HEK293 (cell line): ENCODE data around the gene CPXM2.

Experiments used
- CTCF ChIA-PET: fragments of 350-600 bp; formaldehyde crosslinking; extraction: SDS; loops from one replicate; lab custom pipeline; 2021; ENCODE audit warnings: antibody characterized with exemption; lab: Yijun Ruan, JAX
- POLR2A ChIA-PET: fragments of 300-600 bp; formaldehyde crosslinking; extraction: SDS; loops from one replicate; lab custom pipeline; 2020; ENCODE audit warnings: antibody characterized with exemption, inconsistent platforms; lab: Yijun Ruan, JAX
- H3K27ac ChIP-seq: fragments of 200-500 bp; sonication (Bioruptor generic); 2 replicates; pipeline ENCODE4 v1.5.1; 2014; ENCODE audit warnings: low read depth, low read length, control low read depth, inconsistent platforms; ENCODE audit errors: extremely low read depth
- H3K36me3 ChIP-seq, 2 experiments: fragments of 200-500 bp in 1 of 2; sonication (Bioruptor generic) in 1 of 2; 1 replicate in 1 of 2; 2 replicates in 1 of 2; pipeline ENCODE4 v1.5.1; 2014 to 2017; ENCODE audit warnings: inconsistent platforms in 2 of 2, low read length in 2 of 2; ENCODE audit not compliant: control insufficient read depth in 2 of 2, insufficient read depth in 1 of 2
- H3K4me1 ChIP-seq: fragments of 200-500 bp; sonication (Bioruptor generic); 2 replicates; pipeline ENCODE4 v1.5.1; 2014; ENCODE audit warnings: mild to moderate bottlenecking, low read length, inconsistent platforms; ENCODE audit not compliant: control insufficient read depth, insufficient read depth
- H3K4me3 ChIP-seq: 2 replicates; pipeline ENCODE4 v1.5.1; 2011; ENCODE audit warnings: low read depth, mild to moderate bottlenecking, control low read depth, low read length, moderate library complexity
- H3K9me3 ChIP-seq: fragments of 200-500 bp; sonication (Bioruptor generic); 2 replicates; pipeline ENCODE4 v1.5.1; 2014; ENCODE audit warnings: low read depth, low read length, inconsistent platforms; ENCODE audit not compliant: control insufficient read depth, insufficient read depth
- GLI2 ChIP-seq: fragments of 450-650 bp; formaldehyde crosslinking; IDR thresholded peaks from 2 replicates; pipeline ENCODE4; 2017; ENCODE audit warnings: missing biosample characterization, missing genetic modification characterization, low read depth, borderline replicate concordance
- GLIS2 ChIP-seq: fragments of 450-650 bp; formaldehyde crosslinking; IDR thresholded peaks from 2 replicates; pipeline ENCODE4 v1.5.1; 2016; ENCODE audit warnings: missing biosample characterization, missing genetic modification characterization
- PATZ1 ChIP-seq: fragments of 450-650 bp; formaldehyde crosslinking; IDR thresholded peaks from 2 replicates; pipeline ENCODE4 v1.5.1; 2016; ENCODE audit warnings: missing biosample characterization, missing genetic modification characterization
- PRDM4 ChIP-seq: fragments of 450-650 bp; formaldehyde crosslinking; IDR thresholded peaks from 2 replicates; pipeline ENCODE4 v1.5.1; 2017; ENCODE audit warnings: missing biosample characterization, missing genetic modification characterization
- ZBTB11 ChIP-seq: fragments of 450-650 bp; formaldehyde crosslinking; conservative IDR thresholded peaks from 2 replicates; pipeline ENCODE4 v1.5.1; 2016; ENCODE audit warnings: low read depth, missing biosample characterization, missing genetic modification characterization
- ZNF138 ChIP-seq: fragments of 450-650 bp; formaldehyde crosslinking; IDR thresholded peaks from 2 replicates; pipeline ENCODE4 v1.5.1; 2016; ENCODE audit warnings: missing biosample characterization, missing genetic modification characterization, borderline replicate concordance
- ZNF140 ChIP-seq: fragments of 450-650 bp; formaldehyde crosslinking; IDR thresholded peaks from 2 replicates; pipeline ENCODE4 v1.5.1; 2016; ENCODE audit warnings: missing biosample characterization, missing genetic modification characterization
- ZNF19 ChIP-seq: fragments of 450-650 bp; formaldehyde crosslinking; IDR thresholded peaks from 2 replicates; pipeline ENCODE4; 2016; ENCODE audit warnings: missing biosample characterization, missing genetic modification characterization, low read depth
- ZNF280C ChIP-seq: fragments of 450-650 bp; formaldehyde crosslinking; IDR thresholded peaks from 2 replicates; pipeline ENCODE4 v1.5.1; 2016; ENCODE audit warnings: missing biosample characterization, missing genetic modification characterization
- ZNF354C ChIP-seq: fragments of 450-650 bp; formaldehyde crosslinking; IDR thresholded peaks from 2 replicates; pipeline ENCODE4 v1.5.1; 2016; ENCODE audit warnings: missing biosample characterization, missing genetic modification characterization, low read depth, borderline replicate concordance
- ZNF394 ChIP-seq: fragments of 450-650 bp; formaldehyde crosslinking; IDR thresholded peaks from 2 replicates; pipeline ENCODE4 v1.5.1; 2016; ENCODE audit warnings: missing biosample characterization, missing genetic modification characterization, mild to moderate bottlenecking, moderate library complexity, borderline replicate concordance
- ZNF426 ChIP-seq: fragments of 450-650 bp; formaldehyde crosslinking; IDR thresholded peaks from 2 replicates; pipeline ENCODE4 v1.5.1; 2017; ENCODE audit warnings: missing biosample characterization, missing genetic modification characterization, mild to moderate bottlenecking, inconsistent platforms, moderate library complexity
- ZNF48 ChIP-seq: fragments of 450-650 bp; formaldehyde crosslinking; IDR thresholded peaks from 2 replicates; pipeline ENCODE4 v1.5.1; 2016; ENCODE audit warnings: missing biosample characterization, missing genetic modification characterization
- ZNF629 ChIP-seq: fragments of 450-650 bp; formaldehyde crosslinking; IDR thresholded peaks from 2 replicates; pipeline ENCODE4 v1.5.1; 2017; ENCODE audit warnings: missing biosample characterization, missing genetic modification characterization
- ZNF747 ChIP-seq: fragments of 450-650 bp; formaldehyde crosslinking; IDR thresholded peaks from 2 replicates; pipeline ENCODE4 v1.5.1; 2016; ENCODE audit warnings: missing biosample characterization, missing genetic modification characterization
- ZNF76 ChIP-seq: fragments of 450-650 bp; formaldehyde crosslinking; IDR thresholded peaks from 2 replicates; pipeline ENCODE4; 2016; ENCODE audit warnings: low read depth, missing biosample characterization, missing genetic modification characterization, borderline replicate concordance
- ZNF791 ChIP-seq: fragments of 450-650 bp; formaldehyde crosslinking; IDR thresholded peaks from 2 replicates; pipeline ENCODE4 v1.5.1; 2016; ENCODE audit warnings: missing biosample characterization, missing genetic modification characterization
- ZXDB ChIP-seq: fragments of 450-650 bp; formaldehyde crosslinking; IDR thresholded peaks from 2 replicates; pipeline ENCODE4 v1.5.1; 2016; ENCODE audit warnings: missing biosample characterization, missing genetic modification characterization

CPXM2 gene

GRCh38 chr10:123838596-123839310 is 52.9 kb downstream of the CPXM2 start:
- Histone ChIP-seq H3K27ac (no peak overlapping the region), H3K36me3 (no peaks in the 10 kb centered on the region), H3K4me3 (no peak overlapping the region), H3K9me3 (no peaks in the 10 kb centered on the region), H3K4me1 (no peaks in the 10 kb centered on the region)
- POLR2A ChIA-PET = no interaction called here
- CTCF ChIA-PET = no interaction called here
- no peak for TF ChIP-seq ZNF138 (tag by site-specific recombination)
- TF ChIP-seq GLI2 = no peak
- TF ChIP-seq ZNF394 (tag by site-specific recombination) = no peak
- no peak for TF ChIP-seq ZBTB11 (tag by site-specific recombination)
- no peak for TF ChIP-seq PRDM4 (tag by site-specific recombination)

GRCh38 chr10:123837756-123838155 is 53.9 kb downstream of the CPXM2 start:
- POLR2A ChIA-PET = no interaction called here
- TF ChIP-seq ZNF354C (tag by site-specific recombination) (no peak), ZNF791 (tag by site-specific recombination) (no peak), ZNF140 (no peak), ZNF747 (tag by site-specific recombination) (no peak), ZNF19 (no peak), ZNF76 (no peak), ZNF280C (tag by site-specific recombination) (no peak), GLIS2 (no peak), ZNF426 (tag by site-specific recombination) (no peak), ZNF48 (tag by site-specific recombination) (no peak), PATZ1 (tag by site-specific recombination) (no peak), ZNF629 (tag by site-specific recombination) (no peak), ZXDB (tag by site-specific recombination) (no peak)
- no peaks in the 10 kb centered on the region for H3K4me1 ChIP-seq
- no peaks in the 10 kb centered on the region for H3K36me3 ChIP-seq
- CTCF ChIA-PET = no interaction called here
- H3K9me3 ChIP-seq = no peaks in the 10 kb centered on the region
- no peak overlapping the region for H3K4me3 ChIP-seq
- H3K27ac ChIP-seq = no peak overlapping the region
